A549 (cell line): ENCODE data around the gene PLCH1. TPM values are rescaled to one million over a fixed set of nuclear protein-coding genes. Genes with fewer than 3 reads are reported as not detected.

ENCODE experiments used
- ATAC-seq, 2 experiments: fragments of 200-7000 bp in 1 of 2; fragments of >200 bp in 1 of 2; cut with Nextera tagmentation in 1 of 2; cut with Tn5 transposase in 1 of 2; 3 replicates each; pipeline versions ENCODE4 v1.8.0 to v1.9.1; 2018 to 2020; ENCODE audit warnings: mild to moderate bottlenecking in 1 of 2, moderate library complexity in 1 of 2
- CTCF ChIA-PET: fragments of 300-600 bp; sonication (Branson Sonifier 250); formaldehyde crosslinking; extraction: SDS; loops from one replicate; lab custom pipeline; 2021; ENCODE audit warnings: antibody characterized with exemption, inconsistent platforms; lab: Yijun Ruan, JAX
- POLR2A ChIA-PET: fragments of 350-600 bp; formaldehyde crosslinking; extraction: SDS; loops from one replicate; lab custom pipeline; 2021; ENCODE audit warnings: antibody characterized with exemption, inconsistent platforms; lab: Yijun Ruan, JAX
- DNase-seq, 2 experiments: peaks; one replicate each; pipeline versions ENCODE4 v3.0.0 to v3.0.0-alpha.2; 2011 to 2016; ENCODE audit warnings: low read depth in 1 of 2, low spot score in 1 of 2
- FAIRE-seq: peaks from 2 replicates; lab custom pipeline; 2011; peaks lifted over from hg19 to GRCh38; lab: Jason Lieb, UNC
- H3K27ac ChIP-seq, 2 experiments: fragments of >200 bp; sonication (Bioruptor Twin); formaldehyde crosslinking; 3 replicates each; pipeline ENCODE4 v1.5.1; 2016 to 2017
- H3K4me1 ChIP-seq: fragments of >200 bp; sonication (Bioruptor Twin); formaldehyde crosslinking; 3 replicates; pipeline ENCODE4 v1.6.1; 2016
- H3K4me2 ChIP-seq: fragments of >200 bp; sonication (Bioruptor Twin); formaldehyde crosslinking; 3 replicates; pipeline ENCODE4 v1.6.1; 2016
- H3K4me3 ChIP-seq: fragments of >200 bp; sonication (Bioruptor Twin); formaldehyde crosslinking; 3 replicates; pipeline ENCODE4 v1.5.1; 2016
- H3K9me3 ChIP-seq: fragments of >200 bp; sonication (Bioruptor Twin); formaldehyde crosslinking; 3 replicates; pipeline ENCODE4 v1.6.1; 2016
- CBX8 ChIP-seq: fragments of 200-600 bp; sonication (generic); IDR thresholded peaks from 2 replicates; pipeline ENCODE4 v1.6.1; 2016
- CEBPB ChIP-seq, 2 experiments: fragments of >200 bp in 1 of 2; sonication (Bioruptor Twin) in 1 of 2; formaldehyde crosslinking in 1 of 2; IDR thresholded peaks; 2 replicates each; pipeline ENCODE4 v1.6.1; 2012 to 2016
- CHD2 ChIP-seq: fragments of 150-350 bp; IDR thresholded peaks from 2 replicates; pipeline ENCODE4 v1.6.1; 2014; ENCODE audit warnings: low read length; ENCODE audit not compliant: partially characterized antibody
- EP300 ChIP-seq, 2 experiments: fragments of >200 bp; sonication (Bioruptor Twin); formaldehyde crosslinking; IDR thresholded peaks; 2 replicates in 1 of 2; 3 replicates in 1 of 2; pipeline ENCODE4 v1.6.1; 2016 to 2017
- FOSB ChIP-seq: fragments of 250-450 bp; sonication (Bioruptor Pico); IDR thresholded peaks from 2 replicates; pipeline ENCODE4 v1.5.0; 2020; ENCODE audit warnings: mild to moderate bottlenecking, moderate library complexity
- FOSL2 ChIP-seq, 2 experiments: fragments of 450-650 bp in 1 of 2; fragments of >200 bp in 1 of 2; sonication (Bioruptor Twin) in 1 of 2; formaldehyde crosslinking; IDR thresholded peaks; 2 replicates each; pipeline versions ENCODE4 v1.5.0 to v1.6.1; 2016 to 2020; ENCODE audit warnings: mild to moderate bottlenecking in 1 of 2, moderate library complexity in 1 of 2
- FOXS1 ChIP-seq: fragments of 250-450 bp; sonication (Bioruptor Pico); IDR thresholded peaks from 2 replicates; pipeline ENCODE4 v1.5.0; 2020; ENCODE audit warnings: mild to moderate bottlenecking, moderate library complexity
- GATA3 ChIP-seq: IDR thresholded peaks from 2 replicates; pipeline ENCODE4 v1.6.1; 2012; ENCODE audit warnings: borderline replicate concordance
- HDAC2 ChIP-seq: fragments of 200-600 bp; sonication (generic); IDR thresholded peaks from 2 replicates; pipeline ENCODE4 v1.6.1; 2016
- HEYL ChIP-seq: fragments of 250-450 bp; sonication (Bioruptor Pico); IDR thresholded peaks from 2 replicates; pipeline ENCODE4 v1.8.0; 2021; ENCODE audit warnings: mild to moderate bottlenecking, moderate library complexity
- HOXB5 ChIP-seq: fragments of 250-450 bp; sonication (Bioruptor Pico); IDR thresholded peaks from 2 replicates; pipeline ENCODE4 v1.5.0; 2020; ENCODE audit warnings: mild to moderate bottlenecking, moderate library complexity
- JUNB ChIP-seq: fragments of >200 bp; sonication (Bioruptor Twin); formaldehyde crosslinking; IDR thresholded peaks from 2 replicates; pipeline ENCODE4 v1.6.1; 2016
- KDM5A ChIP-seq: fragments of 200-600 bp; sonication (generic); IDR thresholded peaks from 2 replicates; pipeline ENCODE4 v1.6.1; 2016; ENCODE audit warnings: antibody characterized with exemption, mild to moderate bottlenecking
- MAFK ChIP-seq: fragments of 450-650 bp; IDR thresholded peaks from 2 replicates; pipeline ENCODE4 v1.6.1; 2014; ENCODE audit not compliant: partially characterized antibody
- MAZ ChIP-seq: fragments of 150-350 bp; IDR thresholded peaks from 2 replicates; pipeline ENCODE4 v1.6.1; 2014; ENCODE audit warnings: antibody characterized with exemption, low read depth, low read length, borderline replicate concordance
- PHF8 ChIP-seq: fragments of 200-600 bp; sonication (generic); IDR thresholded peaks from 2 replicates; pipeline ENCODE4 v1.6.1; 2016; ENCODE audit warnings: low read depth, mild to moderate bottlenecking, antibody characterized with exemption, moderate library complexity, borderline replicate concordance
- POLR2A ChIP-seq: IDR thresholded peaks from 2 replicates; pipeline ENCODE4 v1.6.1; 2012; ENCODE audit warnings: mild to moderate bottlenecking, low read length
- RAD21 ChIP-seq, 2 experiments: fragments of >200 bp in 1 of 2; sonication (Bioruptor Twin) in 1 of 2; formaldehyde crosslinking in 1 of 2; IDR thresholded peaks in 1 of 2; conservative IDR thresholded peaks in 1 of 2; 2 replicates in 1 of 2; 3 replicates in 1 of 2; pipeline ENCODE4 v1.6.1; 2012 to 2018; ENCODE audit warnings: inconsistent platforms in 1 of 2
- RFX5 ChIP-seq: fragments of 450-650 bp; IDR thresholded peaks from 2 replicates; pipeline ENCODE4 v1.7.1; 2014; ENCODE audit warnings: antibody characterized with exemption, mild to moderate bottlenecking, moderate library complexity
- SMC3 ChIP-seq: fragments of >200 bp; sonication (Bioruptor Twin); formaldehyde crosslinking; IDR thresholded peaks from 3 replicates; pipeline ENCODE4 v1.6.1; 2018; ENCODE audit warnings: inconsistent platforms
- TFCP2L1 ChIP-seq: fragments of 250-450 bp; sonication (Bioruptor Pico); IDR thresholded peaks from 2 replicates; pipeline ENCODE4 v1.5.0; 2021; ENCODE audit warnings: mild to moderate bottlenecking
- TP53 ChIP-seq: fragments of 250-450 bp; sonication (Bioruptor Pico); IDR thresholded peaks from 2 replicates; pipeline ENCODE4 v1.5.0; 2021; ENCODE audit warnings: mild to moderate bottlenecking, moderate library complexity
- ZC3H11A ChIP-seq: fragments of 450-650 bp; IDR thresholded peaks from 2 replicates; pipeline ENCODE4 v1.6.1; 2014; ENCODE audit warnings: antibody characterized with exemption, mild to moderate bottlenecking
- ZSCAN20 ChIP-seq: fragments of 250-450 bp; sonication (Bioruptor Pico); IDR thresholded peaks from 2 replicates; pipeline ENCODE4 v1.8.0; 2022; ENCODE audit warnings: mild to moderate bottlenecking, moderate library complexity
- WGBS: methylation state at CpG from one replicate; pipeline ENCODE4 v1.1.6; 2017; ENCODE audit errors: missing lambda C conversion rate; 5-methylcytosine and 5-hydroxymethylcytosine counted together
- polyA plus RNA-seq, 4 experiments: library from polyadenylated mRNA; depleted of rRNA in 3 of 4; stranded (reverse); fragments of >200 nt; fragmentation: RNase III in 1 of 4; extraction: RNeasy Plus Mini Kit Qiagen cat#74134 plus additional on column Dnase treatment in 1 of 4; gene quantifications; 2 replicates in 3 of 4; 3 replicates in 1 of 4; pipeline ENCODE4 v1.2.3, GENCODE V29; 2011 to 2017
- TF ChIP-seq, protein P1 (sequence below): fragments of >200 bp; sonication (Bioruptor Twin); formaldehyde crosslinking; IDR thresholded peaks from 3 replicates; pipeline ENCODE4 v1.5.1; 2016
- TF ChIP-seq, protein P2 (sequence below): fragments of >200 bp; sonication (Bioruptor Twin); formaldehyde crosslinking; IDR thresholded peaks from 3 replicates; pipeline ENCODE4 v1.6.1; 2016
- TF ChIP-seq, protein P3 (sequence below): fragments of 200-600 bp; sonication (generic); IDR thresholded peaks from 2 replicates; pipeline ENCODE4 v1.6.1; 2016; ENCODE audit warnings: antibody characterized with exemption, mild to moderate bottlenecking, moderate library complexity

PLCH1 gene
- polyA plus RNA-seq, 2 of the 4 experiments (the other 2 are of a cell fraction) = 2.1 to 11.1 TPM

DNA sequence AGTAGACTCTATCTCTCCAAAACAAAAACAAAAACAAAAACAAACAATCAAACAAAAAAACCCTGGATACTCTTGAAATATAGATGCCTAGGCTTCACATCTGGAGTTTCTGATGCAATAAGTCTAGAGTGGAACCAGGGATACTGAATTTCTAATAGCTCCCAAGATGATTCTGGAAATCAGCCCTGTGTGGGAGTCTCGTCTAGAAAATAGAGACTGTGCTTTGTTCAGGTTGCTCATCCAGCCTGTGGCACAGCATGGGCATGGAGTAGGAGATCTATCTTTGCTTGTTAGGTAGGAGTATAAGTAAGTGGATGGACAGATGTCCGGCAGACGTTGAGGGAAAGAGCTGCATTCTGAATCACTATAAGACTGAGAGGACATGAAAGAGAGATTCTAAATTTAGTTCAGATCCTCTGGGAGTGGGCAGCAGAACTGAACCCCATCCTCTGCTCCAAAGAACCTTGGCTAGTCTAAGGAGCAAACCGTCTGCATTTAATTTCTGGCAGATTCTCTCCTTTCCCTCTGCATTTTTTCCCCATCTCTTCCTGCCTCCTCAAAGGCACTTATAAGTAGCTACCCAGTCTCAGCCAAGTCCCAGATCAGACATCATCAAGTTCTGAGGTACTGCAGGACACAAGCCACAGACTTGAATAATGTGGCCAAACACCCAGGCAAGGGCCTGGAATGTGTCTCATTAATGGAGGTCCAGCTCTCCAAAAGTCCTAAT, 358.8 kb downstream of the PLCH1 start:
- 78% methylated on average over 4 of the region's 4 CpGs for WGBS
- ChIA-PET POLR2A (no interaction called here), CTCF (interaction anchor here (0.6 to 13.0 kb wide), 6 partner anchors 9 to 420 kb away, joined by 3 to 192 read pairs (median 4); partner anchors contain the start of gene C3orf33)
- H3K4me2 ChIP-seq = no peak overlapping the region
- H3K4me3 ChIP-seq = no peak overlapping the region
- no peak overlapping the region for H3K27ac ChIP-seq
- peaks cover under 1% of the 10 kb centered on the region; the same call in 1 of the 3 replicates for H3K4me1 ChIP-seq
- no peaks in the 10 kb centered on the region for H3K9me3 ChIP-seq
- no peak for FAIRE-seq
- no peak for ATAC-seq
- no peak for DNase-seq
- TF ChIP-seq FOSB = no peak
- no peak for TF ChIP-seq POLR2A
- TF ChIP-seq EP300 (IDR thresholded peaks at IDR 0.05) = no peak
- no peak for TF ChIP-seq ZC3H11A
- no peak for TF ChIP-seq HDAC2
- no peak for TF ChIP-seq PHF8
- no peak for TF ChIP-seq CEBPB (IDR thresholded peaks at IDR 0.05)
- TF ChIP-seq HEYL (CRISPR knock-in tag) = no peak
- TF ChIP-seq SMC3 = no peak
- TF ChIP-seq TFCP2L1 (CRISPR knock-in tag) = no peak
- no peak for TF ChIP-seq CBX8
- no peak for TF ChIP-seq MAZ
- TF ChIP-seq RFX5 = no peak

DNA sequence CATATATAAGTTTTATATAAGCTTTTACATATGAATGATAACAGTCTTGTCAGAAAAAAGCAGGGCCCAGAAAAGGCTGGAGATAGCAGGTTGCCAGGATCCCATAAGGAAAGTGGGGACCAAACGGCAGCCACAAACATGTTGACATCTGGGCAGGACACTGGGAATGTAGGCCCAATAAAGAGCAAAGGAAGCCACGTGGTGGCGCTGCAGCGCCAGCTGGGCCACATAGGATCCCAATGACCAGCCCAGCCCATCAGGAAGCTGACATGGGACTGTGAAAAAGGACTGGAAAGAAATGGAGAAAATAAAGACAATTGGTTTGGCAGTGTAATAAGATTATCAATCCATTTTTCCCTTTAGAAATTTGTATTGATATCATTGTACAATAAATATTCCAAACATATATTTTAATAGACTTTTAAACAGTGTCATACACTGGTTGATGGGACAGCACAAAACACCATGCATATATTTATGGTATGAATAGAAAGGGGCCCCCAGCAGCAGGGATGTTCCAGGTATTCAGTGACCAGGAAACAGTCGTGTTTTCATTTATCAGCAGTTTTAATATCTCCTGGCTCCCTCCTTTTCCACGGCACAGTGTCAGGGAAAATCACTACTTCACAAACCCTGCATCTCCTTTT, 362.4 kb downstream of the PLCH1 start:
- Histone ChIP-seq H3K27ac (0 out of 6 replicates have a peak overlapping the region, but pooled peaks of 1 of the 2 experiments have one; percentile 6), H3K4me3 (no peak overlapping the region), H3K4me1 (no peaks in the 10 kb centered on the region), H3K4me2 (no peak overlapping the region), H3K9me3 (no peaks in the 10 kb centered on the region)
- DNase-seq (peak; percentile 66 to 75), FAIRE-seq (peak; percentile 77), ATAC-seq (peak; percentile 99 to 100)
- CTCF ChIA-PET = interaction anchor here (0.6 to 13.0 kb wide), 38 partner anchors 8 to 473 kb away, joined by 3 to 192 read pairs (median 4); partner anchors contain the start of gene C3orf33
- POLR2A ChIA-PET = interaction anchor here (0.7 kb wide), 1 partner anchor 320 kb away, joined by 3 read pairs; no protein-coding TSS in a partner anchor
- 21% methylated on average over 6 of the region's 6 CpGs for WGBS
- TF ChIP-seq, protein P1, sequence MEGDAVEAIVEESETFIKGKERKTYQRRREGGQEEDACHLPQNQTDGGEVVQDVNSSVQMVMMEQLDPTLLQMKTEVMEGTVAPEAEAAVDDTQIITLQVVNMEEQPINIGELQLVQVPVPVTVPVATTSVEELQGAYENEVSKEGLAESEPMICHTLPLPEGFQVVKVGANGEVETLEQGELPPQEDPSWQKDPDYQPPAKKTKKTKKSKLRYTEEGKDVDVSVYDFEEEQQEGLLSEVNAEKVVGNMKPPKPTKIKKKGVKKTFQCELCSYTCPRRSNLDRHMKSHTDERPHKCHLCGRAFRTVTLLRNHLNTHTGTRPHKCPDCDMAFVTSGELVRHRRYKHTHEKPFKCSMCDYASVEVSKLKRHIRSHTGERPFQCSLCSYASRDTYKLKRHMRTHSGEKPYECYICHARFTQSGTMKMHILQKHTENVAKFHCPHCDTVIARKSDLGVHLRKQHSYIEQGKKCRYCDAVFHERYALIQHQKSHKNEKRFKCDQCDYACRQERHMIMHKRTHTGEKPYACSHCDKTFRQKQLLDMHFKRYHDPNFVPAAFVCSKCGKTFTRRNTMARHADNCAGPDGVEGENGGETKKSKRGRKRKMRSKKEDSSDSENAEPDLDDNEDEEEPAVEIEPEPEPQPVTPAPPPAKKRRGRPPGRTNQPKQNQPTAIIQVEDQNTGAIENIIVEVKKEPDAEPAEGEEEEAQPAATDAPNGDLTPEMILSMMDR = peak; percentile 88
- TF ChIP-seq SMC3 (peak; percentile 95), RAD21 (conservative IDR thresholded peaks at IDR 0.05 in 1 of 2, IDR thresholded peaks at IDR 0.05 in 1 of 2) (peak; percentile 96), JUNB (no peak), FOSL2 (IDR thresholded peaks at IDR 0.05) (no peak), FOSL2 (CRISPR knock-in tag; IDR thresholded peaks at IDR 0.05) (no peak)

DNA sequence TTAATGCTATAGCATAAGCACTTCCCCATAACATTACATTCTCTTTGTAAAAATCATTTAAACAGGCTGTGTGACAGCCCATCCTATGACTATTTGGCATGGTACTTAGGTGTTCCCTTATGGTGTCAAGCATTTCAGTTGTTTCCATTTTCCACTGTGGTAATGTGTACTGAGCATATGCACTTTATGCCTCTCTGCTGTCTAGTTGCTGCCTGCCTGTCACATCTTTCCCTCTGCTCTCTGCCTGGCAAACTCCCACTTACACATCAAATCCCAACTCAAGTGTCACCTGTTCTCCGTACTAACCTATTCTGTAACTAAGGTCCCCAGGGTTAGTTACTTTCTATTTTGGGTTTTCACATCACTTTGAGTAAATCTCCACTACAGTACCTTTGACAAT, 367.0 kb downstream of the PLCH1 start:
- H3K4me1 ChIP-seq = no peaks in the 10 kb centered on the region
- FAIRE-seq (no peak), ATAC-seq (no peak), DNase-seq (no peak)
- no peak for TF ChIP-seq FOXS1 (CRISPR knock-in tag)
- no peak for TF ChIP-seq RAD21 (conservative IDR thresholded peaks at IDR 0.05 in 1 of 2, IDR thresholded peaks at IDR 0.05 in 1 of 2)
- no peak for TF ChIP-seq MAZ
- TF ChIP-seq CHD2 = no peak
- TF ChIP-seq, protein P2, sequence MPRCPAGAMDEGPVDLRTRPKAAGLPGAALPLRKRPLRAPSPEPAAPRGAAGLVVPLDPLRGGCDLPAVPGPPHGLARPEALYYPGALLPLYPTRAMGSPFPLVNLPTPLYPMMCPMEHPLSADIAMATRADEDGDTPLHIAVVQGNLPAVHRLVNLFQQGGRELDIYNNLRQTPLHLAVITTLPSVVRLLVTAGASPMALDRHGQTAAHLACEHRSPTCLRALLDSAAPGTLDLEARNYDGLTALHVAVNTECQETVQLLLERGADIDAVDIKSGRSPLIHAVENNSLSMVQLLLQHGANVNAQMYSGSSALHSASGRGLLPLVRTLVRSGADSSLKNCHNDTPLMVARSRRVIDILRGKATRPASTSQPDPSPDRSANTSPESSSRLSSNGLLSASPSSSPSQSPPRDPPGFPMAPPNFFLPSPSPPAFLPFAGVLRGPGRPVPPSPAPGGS = no peak
- TF ChIP-seq ZC3H11A = no peak
- no peak for TF ChIP-seq TP53 (CRISPR knock-in tag)
- TF ChIP-seq SMC3 = no peak
- TF ChIP-seq HOXB5 (CRISPR knock-in tag) = no peak
- TF ChIP-seq POLR2A = no peak
- TF ChIP-seq GATA3 = no peak
- no peak for TF ChIP-seq HEYL (CRISPR knock-in tag)
- no peak for TF ChIP-seq ZSCAN20 (CRISPR knock-in tag)
- TF ChIP-seq, protein P3, sequence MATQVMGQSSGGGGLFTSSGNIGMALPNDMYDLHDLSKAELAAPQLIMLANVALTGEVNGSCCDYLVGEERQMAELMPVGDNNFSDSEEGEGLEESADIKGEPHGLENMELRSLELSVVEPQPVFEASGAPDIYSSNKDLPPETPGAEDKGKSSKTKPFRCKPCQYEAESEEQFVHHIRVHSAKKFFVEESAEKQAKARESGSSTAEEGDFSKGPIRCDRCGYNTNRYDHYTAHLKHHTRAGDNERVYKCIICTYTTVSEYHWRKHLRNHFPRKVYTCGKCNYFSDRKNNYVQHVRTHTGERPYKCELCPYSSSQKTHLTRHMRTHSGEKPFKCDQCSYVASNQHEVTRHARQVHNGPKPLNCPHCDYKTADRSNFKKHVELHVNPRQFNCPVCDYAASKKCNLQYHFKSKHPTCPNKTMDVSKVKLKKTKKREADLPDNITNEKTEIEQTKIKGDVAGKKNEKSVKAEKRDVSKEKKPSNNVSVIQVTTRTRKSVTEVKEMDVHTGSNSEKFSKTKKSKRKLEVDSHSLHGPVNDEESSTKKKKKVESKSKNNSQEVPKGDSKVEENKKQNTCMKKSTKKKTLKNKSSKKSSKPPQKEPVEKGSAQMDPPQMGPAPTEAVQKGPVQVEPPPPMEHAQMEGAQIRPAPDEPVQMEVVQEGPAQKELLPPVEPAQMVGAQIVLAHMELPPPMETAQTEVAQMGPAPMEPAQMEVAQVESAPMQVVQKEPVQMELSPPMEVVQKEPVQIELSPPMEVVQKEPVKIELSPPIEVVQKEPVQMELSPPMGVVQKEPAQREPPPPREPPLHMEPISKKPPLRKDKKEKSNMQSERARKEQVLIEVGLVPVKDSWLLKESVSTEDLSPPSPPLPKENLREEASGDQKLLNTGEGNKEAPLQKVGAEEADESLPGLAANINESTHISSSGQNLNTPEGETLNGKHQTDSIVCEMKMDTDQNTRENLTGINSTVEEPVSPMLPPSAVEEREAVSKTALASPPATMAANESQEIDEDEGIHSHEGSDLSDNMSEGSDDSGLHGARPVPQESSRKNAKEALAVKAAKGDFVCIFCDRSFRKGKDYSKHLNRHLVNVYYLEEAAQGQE = no peak
- TF ChIP-seq MAFK = no peak
- no peak for TF ChIP-seq EP300 (IDR thresholded peaks at IDR 0.05)
- no peak for TF ChIP-seq KDM5A
- no peaks in the 10 kb centered on the region for H3K9me3 ChIP-seq
- WGBS = 81% methylated on average over 1 of the region's 1 CpG
- H3K4me2 ChIP-seq = no peak overlapping the region
- no peak overlapping the region for H3K4me3 ChIP-seq
- POLR2A ChIA-PET = no interaction called here
- CTCF ChIA-PET = interaction anchor here (1.5 to 13.0 kb wide), 3 partner anchors 26 to 325 kb away, joined by 4 to 192 read pairs (median 5); no protein-coding TSS in a partner anchor
- no peak overlapping the region for H3K27ac ChIP-seq
